Inflammatory macrophage treated with lipopolysaccharide for 1 hour (primary cell): Measurements from ENCODE around the gene DHPS.
A peak's percentile ranks its signal among the peaks of the same experiment; 100 is the strongest.
"Not testable (repeated sequence)": the region's sequence is repeated elsewhere in the genome, so short reads cannot be mapped to it uniquely, and the experiment has no call there.

Experiments used
- DNase-seq, 2 donors: peaks; one replicate each; pipeline ENCODE4 v3.0.0-alpha.2; 2020 to 2022

Gene DHPS

DNA sequence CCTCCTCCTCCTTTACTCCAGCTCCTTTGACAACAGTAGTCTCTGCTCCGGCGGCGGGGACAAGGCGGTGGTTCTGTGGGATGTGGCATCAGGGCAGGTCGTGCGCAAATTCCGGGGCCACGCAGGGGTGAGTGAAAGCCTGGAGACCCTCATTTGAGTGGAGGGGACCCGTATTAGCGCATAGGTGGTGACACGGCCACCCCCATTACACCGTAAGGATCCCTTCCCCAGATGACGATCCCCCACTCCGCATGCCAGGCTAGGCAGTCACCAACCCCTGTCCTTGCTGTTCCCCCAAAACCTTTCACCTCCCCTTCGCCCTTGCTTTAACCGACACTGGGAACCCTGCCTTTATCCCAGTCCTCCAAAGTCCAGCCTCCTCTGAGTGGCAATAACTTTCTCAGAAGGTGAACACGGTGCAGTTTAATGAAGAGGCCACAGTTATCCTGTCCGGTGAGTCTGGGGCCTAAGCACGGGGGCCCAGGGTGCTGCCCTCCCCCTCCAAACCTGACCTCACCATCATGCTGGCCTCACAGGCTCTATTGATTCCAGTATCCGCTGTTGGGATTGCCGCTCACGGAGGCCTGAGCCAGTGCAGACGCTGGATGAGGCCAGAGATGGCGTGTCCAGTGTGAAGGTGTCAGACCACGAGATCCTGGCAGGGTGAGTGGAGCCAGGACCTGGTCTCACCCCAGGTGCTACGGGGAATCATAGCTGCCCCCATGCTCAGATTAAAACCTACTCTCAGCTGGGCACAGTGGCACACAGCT lies 11.3 kb downstream of the DHPS start:
- no peak for DNase-seq

GRCh38 chr19:12669270-12670158 lies 12.2 kb downstream of the DHPS start:
- DNase-seq, result peak; percentile 70 to 84

GRCh38 chr19:12668932-12669269 lies 12.8 kb downstream of the DHPS start:
- peak; percentile 55 to 73 for DNase-seq

DNA sequence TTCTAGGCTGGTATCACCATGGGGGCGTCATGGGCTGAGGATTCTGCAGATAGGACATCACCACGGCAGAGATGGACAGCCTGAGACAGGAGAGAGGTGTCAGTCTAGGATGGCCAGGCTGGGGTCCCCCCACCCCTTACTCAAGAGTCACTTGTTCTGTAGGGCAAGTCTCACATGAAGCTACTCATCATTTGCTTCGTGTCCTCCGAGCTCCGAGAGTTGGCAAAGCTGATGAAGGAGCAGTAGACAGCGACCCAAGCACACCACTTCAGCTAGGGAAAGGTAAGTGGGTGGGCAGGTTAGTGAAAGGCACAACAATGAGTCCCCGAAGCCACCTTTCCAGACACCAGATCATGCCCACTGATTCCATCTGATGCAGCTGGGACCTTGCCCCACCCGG lies 13.3 kb downstream of the DHPS start:
- no peak for DNase-seq

DNA sequence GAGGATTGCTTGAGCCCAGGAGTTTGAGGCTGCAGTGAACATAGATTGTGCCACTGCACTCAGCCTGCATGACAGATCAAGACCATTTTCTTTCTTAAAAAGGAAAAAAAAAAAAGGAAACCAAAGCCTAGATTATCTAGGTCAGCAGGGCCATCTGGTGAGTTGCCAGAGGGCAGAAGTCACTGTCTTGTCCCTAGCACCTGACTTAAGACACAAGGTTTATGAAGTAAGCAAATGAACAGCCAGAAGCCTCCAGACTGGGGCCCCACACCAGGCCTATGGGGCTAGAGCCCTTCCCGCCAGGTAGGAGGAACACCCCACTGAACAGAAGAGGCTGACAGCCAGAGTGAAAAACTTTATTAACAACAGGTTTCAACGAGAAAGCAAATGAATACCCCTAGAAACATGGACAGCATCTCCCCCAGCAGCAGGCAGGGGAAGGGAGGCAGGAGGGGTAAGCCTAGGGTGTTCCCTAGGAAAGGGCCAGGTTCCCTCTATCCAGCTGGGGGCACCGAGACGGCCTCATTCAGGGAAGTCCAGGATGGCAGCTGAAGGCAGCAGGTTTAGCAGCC lies 13.9 kb downstream of the DHPS start:
- peak in 1 of 2 donors; percentile 29 for DNase-seq

DNA sequence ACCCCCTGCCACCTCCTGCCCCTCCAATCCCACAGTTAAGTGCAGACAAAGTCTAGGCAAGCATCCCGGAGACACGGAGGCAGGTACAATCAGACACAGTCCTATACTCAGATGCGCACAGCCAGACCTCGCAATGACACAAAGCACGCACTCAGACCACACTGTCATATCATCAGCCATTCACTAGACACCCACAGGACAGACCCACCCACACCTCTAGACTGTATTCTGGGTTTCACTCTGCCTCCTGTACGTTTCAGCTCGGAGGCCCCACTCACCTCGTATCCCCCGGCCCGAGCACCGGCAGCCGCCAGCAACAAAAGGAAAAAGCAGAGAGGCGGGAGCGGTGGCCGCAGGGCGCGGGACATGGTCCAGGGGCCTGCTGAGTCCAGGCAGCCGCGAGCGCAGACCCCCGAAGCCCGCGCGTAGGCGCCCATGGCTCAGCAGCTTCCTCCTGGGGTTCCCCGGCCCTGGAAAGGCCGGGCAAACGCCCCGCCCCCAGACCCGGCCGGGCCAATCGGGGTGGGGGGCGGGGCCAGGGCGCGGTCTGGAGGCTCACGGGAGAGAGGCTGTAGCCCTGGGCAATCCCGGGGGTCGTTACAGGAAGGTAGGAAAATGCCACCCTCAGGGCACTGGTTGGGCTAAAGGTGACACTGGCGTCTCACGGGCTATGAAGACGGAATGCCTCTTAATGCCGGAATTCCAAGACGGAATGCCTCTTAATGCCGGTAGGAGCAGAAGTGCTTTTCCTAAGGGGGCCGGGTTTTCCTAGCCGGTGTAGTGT lies 15.2 kb downstream of the DHPS start, which contains the start of the genes MAN2B1 and WDR83:
Gene MAN2B1, minus strand, starts transcription at position 478 of the 784 bp plus-strand sequence. Its CDS starts 41 bp downstream, at position 437.
Gene WDR83, plus strand, starts transcription at position 543 of the 784 bp plus-strand sequence. CDS start 2,984 bp downstream, outside the sequence.
- DNase-seq, result peak; percentile 91 to 94

DNA sequence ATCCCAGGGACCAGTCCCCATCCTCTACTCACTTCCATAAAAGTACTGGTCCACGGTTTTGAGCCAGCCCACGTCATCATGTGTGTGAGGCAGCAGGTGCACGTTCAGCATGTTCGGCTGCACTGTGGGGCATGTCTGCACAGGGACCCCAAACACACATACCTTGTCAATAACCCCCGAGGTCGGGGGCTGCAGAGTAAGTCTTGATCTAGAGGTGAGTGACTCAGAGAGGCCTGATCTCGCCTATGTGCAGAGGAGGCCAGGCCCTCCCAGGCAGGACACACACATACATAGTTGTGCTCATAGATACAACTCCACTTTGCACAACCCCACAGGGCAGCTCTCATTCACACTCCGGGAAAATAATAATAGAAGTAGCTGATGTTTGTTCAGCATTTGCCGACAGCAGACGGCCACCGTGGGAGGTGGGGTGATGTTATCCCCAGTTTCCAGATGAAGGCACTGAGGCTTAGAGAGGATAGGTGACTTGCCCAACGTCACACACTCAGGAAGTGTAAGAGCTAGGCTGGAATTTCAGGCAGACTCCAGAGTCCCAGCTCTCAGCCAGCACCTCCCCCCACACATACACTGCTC lies 15.9 kb downstream of the DHPS start:
- peak in 1 of 2 donors; percentile 41 for DNase-seq

- DNase-seq, result peak; percentile 91 to 93
Observed at GRCh38 chr19:12665281-12665573, 16.5 kb downstream of the DHPS start.

DNA sequence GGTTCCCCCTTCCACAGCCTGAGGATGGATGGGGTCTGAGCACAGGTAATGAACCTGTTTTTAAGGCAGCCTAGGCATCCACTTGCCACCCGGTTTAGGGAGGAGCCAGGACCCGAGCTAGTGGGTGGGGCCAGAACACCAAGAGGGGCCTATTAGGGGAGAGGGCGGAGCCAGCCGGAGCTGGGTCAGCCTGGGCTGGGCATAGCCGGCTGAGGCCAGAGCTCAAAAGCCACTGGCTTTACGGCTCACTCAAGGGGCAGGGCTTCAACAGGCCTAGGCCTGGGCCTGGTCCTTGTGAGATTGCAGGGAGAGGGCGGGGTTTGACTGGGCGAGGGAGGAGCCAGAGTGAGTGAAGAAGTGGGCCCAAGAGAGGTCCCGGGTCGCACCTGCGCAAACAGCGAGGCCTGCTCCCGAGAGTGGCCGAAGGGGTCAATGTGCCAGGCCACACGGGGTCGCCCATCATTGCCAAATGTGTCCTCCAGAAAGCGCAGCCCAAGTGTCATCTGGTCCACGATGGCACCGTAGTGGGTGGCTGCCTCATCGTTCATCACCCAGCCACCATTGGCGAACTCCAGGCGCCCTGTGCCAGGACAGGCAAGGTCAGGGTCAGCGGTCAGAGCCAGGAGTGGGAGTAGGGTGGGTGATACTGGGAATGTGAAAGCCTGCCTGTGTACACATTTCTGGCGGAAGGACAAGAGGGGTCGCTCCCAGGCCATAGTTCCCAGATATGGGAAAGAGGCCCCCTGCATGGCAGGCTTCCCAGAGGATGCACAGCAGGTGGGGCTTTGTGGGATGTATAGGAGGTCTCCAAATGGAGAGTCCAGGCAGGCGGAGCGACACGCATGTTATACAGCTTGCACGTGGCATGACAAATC lies 17.0 kb downstream of the DHPS start:
- no peak for DNase-seq

DNA sequence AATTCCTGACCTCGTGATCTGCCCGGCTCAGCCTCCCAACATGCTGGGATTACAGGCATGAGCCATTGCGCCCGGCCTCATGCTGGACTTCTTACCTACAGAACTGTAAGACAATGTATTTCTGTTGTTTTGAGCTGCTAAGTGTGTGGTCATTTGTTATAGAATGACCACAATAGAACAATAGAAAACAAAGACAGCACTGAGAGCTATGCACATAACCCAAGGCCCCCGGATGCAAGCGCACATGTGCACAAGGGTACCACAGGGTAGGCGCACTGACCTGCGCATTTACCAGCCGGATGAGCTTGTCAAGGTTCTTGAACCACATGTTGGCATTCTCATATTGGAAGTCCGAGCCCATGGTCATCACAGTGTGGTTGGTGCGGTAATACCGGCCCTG lies 20.7 kb downstream of the DHPS start:
- DNase-seq, result no peak

DNA sequence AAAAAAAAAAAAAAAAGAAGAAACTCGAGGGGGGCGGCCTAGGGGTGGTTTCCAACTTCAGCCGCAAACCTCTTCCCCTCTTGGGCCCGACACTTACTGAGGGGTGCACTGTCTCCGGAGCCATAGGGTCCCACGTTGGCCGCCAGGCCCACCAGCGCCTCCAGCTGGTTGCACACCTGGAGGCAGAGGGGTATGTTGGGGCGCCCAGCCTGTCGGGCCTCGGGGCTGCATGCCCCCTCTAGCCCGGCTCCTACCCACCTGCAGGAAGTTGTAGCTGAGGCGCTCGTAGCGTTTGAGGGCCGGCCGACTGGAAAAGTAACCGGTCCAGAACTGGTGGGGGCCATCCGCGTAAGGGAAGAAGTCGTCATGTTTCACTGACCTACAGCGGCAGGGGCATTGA lies 23.7 kb downstream of the DHPS start:
- DNase-seq, result no peak

GRCh38 chr19:12656899-12657571 lies 24.6 kb downstream of the DHPS start:
- DNase-seq, result peak in 1 of 2 donors; percentile 9

DNA sequence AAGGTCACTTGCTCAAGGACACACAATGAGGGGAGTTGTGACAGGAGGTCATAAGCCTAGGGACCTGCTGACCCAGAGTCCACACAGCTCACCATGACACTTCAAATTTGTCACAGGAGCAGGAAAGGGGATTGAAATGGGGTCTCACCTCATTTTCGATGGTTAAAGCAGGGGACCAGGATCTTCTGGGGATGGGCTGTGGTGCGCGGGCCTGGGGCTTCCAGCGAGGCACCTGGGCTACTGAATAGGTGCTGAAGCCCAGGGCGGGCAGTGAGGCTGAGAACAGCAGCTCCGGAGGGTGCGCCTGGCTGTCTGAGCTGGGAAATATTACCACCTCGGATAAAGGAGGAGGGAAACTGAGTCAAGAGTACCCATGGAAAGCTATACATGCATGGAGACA lies 26.1 kb downstream of the DHPS start:
- no peak for DNase-seq

DNA sequence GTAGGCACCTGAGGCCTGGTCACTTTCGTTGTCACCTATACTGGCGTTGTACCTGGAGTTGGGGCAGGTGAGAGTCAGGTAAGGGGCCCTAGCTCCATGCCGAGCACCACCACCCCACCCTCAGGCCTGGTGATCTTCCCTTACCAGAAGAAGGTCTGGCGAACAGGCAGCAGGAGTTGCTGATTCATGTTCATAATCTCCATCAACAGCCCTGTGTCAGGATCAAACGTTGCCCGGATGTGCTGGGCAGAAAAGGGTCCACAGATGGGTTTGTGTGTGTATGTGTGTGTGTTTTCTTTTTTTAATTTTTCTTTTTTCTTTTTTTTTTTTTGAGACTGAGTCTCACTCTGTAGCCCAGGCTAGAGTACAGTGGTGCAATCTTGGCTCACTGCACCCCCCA lies 29.5 kb downstream of the DHPS start:
- DNase-seq, result no peak

DNA sequence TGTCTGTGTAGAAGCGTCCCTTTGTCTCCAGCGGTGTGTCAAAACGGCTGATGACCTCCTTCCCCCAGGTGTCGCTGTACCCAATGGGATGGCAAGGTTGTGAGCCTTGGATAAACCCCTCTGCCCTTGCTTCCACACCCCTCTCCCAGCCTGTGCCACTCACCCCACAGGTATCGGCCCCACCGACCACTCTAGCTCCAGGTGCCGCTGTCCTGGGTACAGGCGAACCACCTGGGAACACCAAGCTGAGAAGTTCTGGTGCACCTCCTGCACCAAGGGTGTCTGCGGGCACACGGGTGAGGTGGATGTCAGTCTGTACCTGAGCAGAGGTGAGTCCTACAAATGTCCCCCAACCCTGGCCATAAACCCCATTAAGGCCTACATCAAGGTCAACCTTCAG lies 31.7 kb downstream of the DHPS start:
- no peak for DNase-seq

DNA sequence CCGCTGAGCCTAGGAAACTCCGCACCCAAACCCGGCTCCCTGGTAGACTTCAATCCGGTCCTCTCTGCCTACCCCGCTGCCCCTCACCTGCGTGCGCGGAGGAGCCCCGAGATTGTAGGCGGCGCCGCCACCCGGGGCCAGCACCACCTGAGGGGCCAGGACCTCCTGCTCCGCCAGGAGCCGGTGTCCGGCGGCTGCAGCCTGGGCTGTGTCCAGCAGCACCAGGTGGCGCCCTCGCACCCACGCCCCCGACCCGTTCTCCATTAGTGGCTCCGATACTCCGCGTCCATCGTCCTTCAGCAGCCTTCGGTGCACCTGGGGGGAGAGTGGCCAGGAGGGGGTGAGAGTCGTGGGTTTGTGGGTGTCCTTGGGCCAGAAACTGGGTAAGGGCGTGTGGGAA lies 33.6 kb downstream of the DHPS start:
- DNase-seq, result no peak

DNA sequence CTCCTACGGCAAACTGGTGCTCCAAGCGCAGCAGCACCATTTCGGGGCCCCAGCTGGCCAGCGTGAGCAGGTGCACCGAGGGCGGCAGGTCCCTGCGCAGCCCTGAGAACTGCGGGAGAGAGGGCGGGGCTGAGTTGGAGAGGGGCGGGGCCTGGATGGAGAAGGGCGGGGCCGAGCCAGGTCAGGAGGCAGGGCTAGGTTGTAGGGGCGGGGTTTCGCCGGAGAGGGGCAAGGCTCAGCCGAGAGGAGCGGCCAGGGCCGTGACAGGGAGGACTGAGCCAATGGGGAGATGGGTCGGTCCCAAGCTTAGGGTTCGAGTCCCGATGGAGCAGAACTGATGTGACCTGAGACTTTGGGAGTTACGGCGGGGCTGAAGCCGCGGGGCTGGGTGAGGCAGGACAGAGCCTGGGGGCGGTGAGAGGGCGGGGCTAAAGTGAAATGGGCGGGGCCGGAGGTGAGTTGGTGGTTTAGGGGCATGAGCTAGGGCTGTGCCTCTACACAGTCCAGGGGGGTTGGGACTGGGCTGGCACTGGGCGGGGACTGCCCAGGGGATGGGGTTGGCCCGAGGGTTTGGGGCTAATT lies 34.1 kb downstream of the DHPS start:
- peak; percentile 22 to 57 for DNase-seq

DNA sequence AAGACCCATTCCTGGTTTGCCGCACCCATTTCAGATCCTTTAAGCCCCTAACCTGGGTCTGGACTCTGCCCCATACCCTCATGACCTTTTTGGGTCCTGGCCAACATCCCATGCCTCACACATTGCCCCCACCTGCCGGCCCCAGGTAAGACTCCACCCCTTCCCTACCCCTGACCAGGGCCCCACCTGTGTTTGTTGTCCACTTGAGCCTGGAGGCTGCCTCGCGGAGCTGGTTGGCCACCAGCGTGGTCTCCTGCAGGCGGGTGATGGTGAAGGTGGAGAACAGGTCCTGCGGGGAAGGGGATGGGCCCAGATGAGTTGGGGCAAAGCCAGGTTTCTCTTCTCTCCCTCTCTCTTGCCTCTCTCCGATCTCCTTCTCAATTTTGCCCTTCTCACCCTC lies 34.6 kb downstream of the DHPS start:
- DNase-seq, result no peak

- no peak for DNase-seq
Observed at GRCh38 chr19:12646551-12646950, 35.1 kb downstream of the DHPS start.

- not testable (repeated sequence) for DNase-seq
Observed at GRCh38 chr19:12643716-12644115, 38.0 kb downstream of the DHPS start.

- no peak for DNase-seq
Observed at GRCh38 chr19:12642506-12642905, 39.2 kb downstream of the DHPS start.
